Activated CD8-positive, alpha-beta memory T cell treated with anti-CD3 and anti-CD28 coated beads, Interleukin-2, amount 50 U/mL, for 1 hour (primary cell): ENCODE measurements around the gene KIF27.
"Not testable (repeated sequence)": the region's sequence is repeated elsewhere in the genome, so short reads cannot be mapped to it uniquely, and the experiment has no call there.

Experiments used
- DNase-seq: peaks from one replicate; pipeline ENCODE4 v3.0.0-alpha.2; 2020; ENCODE audit errors: extremely low read depth

Gene KIF27

GRCh38 chr9:83815120-83815519 lies 106.1 kb downstream of the KIF27 start:
- not testable (repeated sequence) for DNase-seq

GRCh38 chr9:83809213-83809612 lies 112.0 kb downstream of the KIF27 start:
- DNase-seq: not testable (repeated sequence)

GRCh38 chr9:83804454-83804853 lies 116.8 kb downstream of the KIF27 start:
- not testable (repeated sequence) for DNase-seq

- DNase-seq: not testable (repeated sequence)
Observed at GRCh38 chr9:83803941-83804340, 117.3 kb downstream of the KIF27 start.

GRCh38 chr9:83800236-83801033 lies 120.8 kb downstream of the KIF27 start:
- no peak for DNase-seq

- no peak for DNase-seq
Observed at GRCh38 chr9:83794051-83794450, 127.2 kb downstream of the KIF27 start.

GRCh38 chr9:83792746-83793145 lies 128.5 kb downstream of the KIF27 start:
- no peak for DNase-seq
